Activated CD4-positive, alpha-beta T cell treated with anti-CD3 and anti-CD28 coated beads, Interleukin-2, amount 10 ng/mL, durations not matched to agents 24 days and 14 days (primary cell): ENCODE data around the gene UBE2I. TPM values are rescaled to one million over a fixed set of nuclear protein-coding genes. Genes with fewer than 3 reads are reported as not detected.

Experiments
- DNase-seq: peaks from one replicate; pipeline ENCODE4 v3.0.0; 2022
- H3K27ac Mint-ChIP-seq: one replicate; pipeline ENCODE4 v1.8.0; 2022; ENCODE audit warnings: mild to moderate bottlenecking, mixed read lengths
- H3K27me3 Mint-ChIP-seq: one replicate; pipeline ENCODE4 v1.8.0; 2022; ENCODE audit warnings: mixed read lengths
- H3K36me3 Mint-ChIP-seq: one replicate; pipeline ENCODE4 v1.8.0; 2022; ENCODE audit warnings: low read depth, mild to moderate bottlenecking, mixed read lengths
- H3K4me1 Mint-ChIP-seq: one replicate; pipeline ENCODE4 v1.8.0; 2021; ENCODE audit warnings: mixed read lengths
- H3K4me3 Mint-ChIP-seq: one replicate; pipeline ENCODE4 v1.8.0; 2022; ENCODE audit warnings: mild to moderate bottlenecking, moderate library complexity, mixed read lengths
- H3K9me3 Mint-ChIP-seq: one replicate; pipeline ENCODE4 v1.8.0; 2021; ENCODE audit warnings: mixed read lengths
- intact Hi-C: fragments of 100-400 bp; cut with micrococcal nuclease; formaldehyde crosslinking; loops from one replicate; pipeline ENCODE4 v1.15.1; 2023
- total RNA-seq: library from RNA; stranded (reverse); gene quantifications from 2 replicates; pipeline ENCODE4 v1.2.3, GENCODE V29; 2022

The UBE2I gene
- total RNA-seq, 1 donor from 2014 or later = 278 TPM

- no peak for DNase-seq
- H3K4me3 Mint-ChIP-seq = no peak overlapping the region
- H3K9me3 Mint-ChIP-seq = no peaks in the 10 kb centered on the region
- intact Hi-C loops = no loop called here
- peaks cover 14% of the 10 kb centered on the region for H3K4me1 Mint-ChIP-seq
- no peak overlapping the region for H3K27ac Mint-ChIP-seq
- peaks cover 6% of the 10 kb centered on the region for H3K36me3 Mint-ChIP-seq
- no peaks in the 10 kb centered on the region for H3K27me3 Mint-ChIP-seq
These were observed 48.6 kb downstream of the UBE2I start for GRCh38 chr16:1357906-1358566.

GRCh38 chr16:1361685-1362360 is 52.4 kb downstream of the UBE2I start:
- intact Hi-C loops = no loop called here
- H3K36me3 Mint-ChIP-seq = peaks cover 18% of the 10 kb centered on the region

GRCh38 chr16:1362807-1363206 is 53.4 kb downstream of the UBE2I start:
- DNase-seq = no peak
- Mint-ChIP-seq H3K9me3 (no peaks in the 10 kb centered on the region), H3K4me3 (no peak overlapping the region), H3K4me1 (peaks cover 4% of the 10 kb centered on the region), H3K27ac (no peak overlapping the region), H3K36me3 (peaks cover 18% of the 10 kb centered on the region), H3K27me3 (no peaks in the 10 kb centered on the region)
- intact Hi-C loops = no loop called here

More at GRCh38 chr16:1361685-1362360, 52.4 kb downstream of the UBE2I start:
- no peak overlapping the region for H3K4me3 Mint-ChIP-seq
- H3K9me3 Mint-ChIP-seq = no peaks in the 10 kb centered on the region
- no peak for DNase-seq
- no peaks in the 10 kb centered on the region for H3K27me3 Mint-ChIP-seq
- no peak overlapping the region for H3K27ac Mint-ChIP-seq
- H3K4me1 Mint-ChIP-seq = peaks cover 4% of the 10 kb centered on the region

GRCh38 chr16:1363501-1364041 is 54.1 kb downstream of the UBE2I start:
- Mint-ChIP-seq H3K27ac (no peak overlapping the region), H3K4me1 (peaks cover 2% of the 10 kb centered on the region)
- DNase-seq = peak; percentile 92

GRCh38 chr16:1364510-1364909 is 55.1 kb downstream of the UBE2I start:
- peaks cover 19% of the 10 kb centered on the region for H3K36me3 Mint-ChIP-seq
- intact Hi-C loops = no loop called here
- DNase-seq = no peak
- no peak overlapping the region for H3K27ac Mint-ChIP-seq
- no peaks in the 10 kb centered on the region for H3K27me3 Mint-ChIP-seq
- H3K4me3 Mint-ChIP-seq = no peak overlapping the region
- no peaks in the 10 kb centered on the region for H3K9me3 Mint-ChIP-seq
- peaks cover 2% of the 10 kb centered on the region for H3K4me1 Mint-ChIP-seq

More at GRCh38 chr16:1363501-1364041, 54.1 kb downstream of the UBE2I start:
- Mint-ChIP-seq H3K4me3 (no peak overlapping the region), H3K36me3 (peaks cover 21% of the 10 kb centered on the region), H3K27me3 (no peaks in the 10 kb centered on the region), H3K9me3 (no peaks in the 10 kb centered on the region)
- intact Hi-C loops = no loop called here

GRCh38 chr16:1366060-1366711 is 56.8 kb downstream of the UBE2I start:
- Mint-ChIP-seq H3K27me3 (no peaks in the 10 kb centered on the region), H3K4me3 (no peak overlapping the region), H3K36me3 (peaks cover 23% of the 10 kb centered on the region), H3K9me3 (no peaks in the 10 kb centered on the region), H3K4me1 (peaks cover 2% of the 10 kb centered on the region), H3K27ac (no peak overlapping the region)
- no peak for DNase-seq
- intact Hi-C loops = no loop called here

- DNase-seq = no peak
- no peaks in the 10 kb centered on the region for H3K27me3 Mint-ChIP-seq
- H3K27ac Mint-ChIP-seq = no peak overlapping the region
- no peak overlapping the region for H3K4me3 Mint-ChIP-seq
- intact Hi-C loops = no loop called here
- H3K9me3 Mint-ChIP-seq = no peaks in the 10 kb centered on the region
- peaks cover 23% of the 10 kb centered on the region for H3K36me3 Mint-ChIP-seq
- peaks cover 2% of the 10 kb centered on the region for H3K4me1 Mint-ChIP-seq
These were observed 57.4 kb downstream of the UBE2I start for GRCh38 chr16:1366712-1367299.

- no peak overlapping the region for H3K4me3 Mint-ChIP-seq
- H3K9me3 Mint-ChIP-seq = no peaks in the 10 kb centered on the region
- DNase-seq = no peak
- H3K4me1 Mint-ChIP-seq = peaks cover 2% of the 10 kb centered on the region
- no peaks in the 10 kb centered on the region for H3K27me3 Mint-ChIP-seq
- H3K27ac Mint-ChIP-seq = no peak overlapping the region
- peaks cover 23% of the 10 kb centered on the region for H3K36me3 Mint-ChIP-seq
- intact Hi-C loops = no loop called here
These were observed 58.2 kb downstream of the UBE2I start for GRCh38 chr16:1367486-1368174.

- H3K27ac Mint-ChIP-seq = no peak overlapping the region
- no peaks in the 10 kb centered on the region for H3K9me3 Mint-ChIP-seq
- H3K27me3 Mint-ChIP-seq = no peaks in the 10 kb centered on the region
- H3K36me3 Mint-ChIP-seq = peaks cover 10% of the 10 kb centered on the region
- no peak for DNase-seq
- no peaks in the 10 kb centered on the region for H3K4me1 Mint-ChIP-seq
- intact Hi-C loops = no loop called here
- no peak overlapping the region for H3K4me3 Mint-ChIP-seq
These were observed 61.9 kb downstream of the UBE2I start for GRCh38 chr16:1371054-1371978.

- no peak overlapping the region for H3K4me3 Mint-ChIP-seq
- H3K9me3 Mint-ChIP-seq = no peaks in the 10 kb centered on the region
- peaks cover 11% of the 10 kb centered on the region for H3K36me3 Mint-ChIP-seq
- no peak for DNase-seq
- intact Hi-C loops = no loop called here
- no peaks in the 10 kb centered on the region for H3K4me1 Mint-ChIP-seq
- H3K27ac Mint-ChIP-seq = no peak overlapping the region
- H3K27me3 Mint-ChIP-seq = no peaks in the 10 kb centered on the region
These were observed 63.0 kb downstream of the UBE2I start for GRCh38 chr16:1372292-1372950.

GRCh38 chr16:1374418-1375297 is 65.2 kb downstream of the UBE2I start:
- Mint-ChIP-seq H3K36me3 (peaks cover 8% of the 10 kb centered on the region), H3K4me3 (no peak overlapping the region), H3K4me1 (peaks cover 9% of the 10 kb centered on the region), H3K27me3 (no peaks in the 10 kb centered on the region), H3K27ac (no peak overlapping the region), H3K9me3 (no peaks in the 10 kb centered on the region)
- DNase-seq = no peak
- intact Hi-C loops = no loop called here

GRCh38 chr16:1375298-1375640 is 65.8 kb downstream of the UBE2I start:
- Mint-ChIP-seq H3K27me3 (no peaks in the 10 kb centered on the region), H3K4me1 (peaks cover 13% of the 10 kb centered on the region), H3K36me3 (peaks cover 6% of the 10 kb centered on the region), H3K4me3 (no peak overlapping the region), H3K9me3 (no peaks in the 10 kb centered on the region), H3K27ac (no peak overlapping the region)
- intact Hi-C loops = no loop called here
- DNase-seq = no peak
